NB4 (cell line): ENCODE measurements around the gene STK11IP.

Source experiments
- MAX ChIP-seq: IDR thresholded peaks from 2 replicates; pipeline ENCODE4 v1.6.1; 2011; ENCODE audit warnings: low read depth, low read length
- MYC ChIP-seq: IDR thresholded peaks from 2 replicates; pipeline ENCODE4 v1.6.1; 2011; ENCODE audit warnings: low read depth, low read length
- POLR2A ChIP-seq: IDR thresholded peaks from 2 replicates; pipeline ENCODE4 v1.6.1; 2011; ENCODE audit warnings: mild to moderate bottlenecking; ENCODE audit not compliant: insufficient read length; ENCODE audit errors: extremely low read depth
- TF ChIP-seq, protein P1 (sequence below): IDR thresholded peaks from one replicate; pipeline ENCODE4 v1.5.1; 2012; ENCODE audit warnings: low read depth, low read length

DNA sequence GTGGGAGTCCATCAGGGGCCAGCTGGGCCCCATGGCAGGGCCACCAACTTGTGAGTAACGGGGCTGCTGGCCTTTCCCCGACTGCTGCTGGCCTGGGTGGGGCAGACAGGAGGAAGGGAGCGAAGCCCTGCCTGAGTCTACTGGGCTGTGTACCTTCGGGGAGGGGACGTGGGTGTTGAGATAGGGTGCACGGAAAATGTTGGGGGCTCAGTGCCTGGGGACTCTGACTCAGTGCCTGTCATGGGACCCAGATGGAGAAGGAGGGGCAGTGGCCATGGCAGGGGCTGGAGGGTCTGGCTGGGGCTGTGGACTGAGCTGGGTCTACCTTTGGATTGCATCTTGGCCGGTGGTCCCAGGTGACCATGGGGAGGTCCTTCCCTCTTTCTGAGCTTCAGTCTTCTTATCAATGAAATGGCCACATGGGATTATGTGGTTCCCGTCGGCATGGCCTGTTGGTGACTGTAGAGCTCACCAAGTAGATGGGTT is 33.8 kb downstream of the STK11IP start:
- no peak for TF ChIP-seq POLR2A
- TF ChIP-seq, protein P1, sequence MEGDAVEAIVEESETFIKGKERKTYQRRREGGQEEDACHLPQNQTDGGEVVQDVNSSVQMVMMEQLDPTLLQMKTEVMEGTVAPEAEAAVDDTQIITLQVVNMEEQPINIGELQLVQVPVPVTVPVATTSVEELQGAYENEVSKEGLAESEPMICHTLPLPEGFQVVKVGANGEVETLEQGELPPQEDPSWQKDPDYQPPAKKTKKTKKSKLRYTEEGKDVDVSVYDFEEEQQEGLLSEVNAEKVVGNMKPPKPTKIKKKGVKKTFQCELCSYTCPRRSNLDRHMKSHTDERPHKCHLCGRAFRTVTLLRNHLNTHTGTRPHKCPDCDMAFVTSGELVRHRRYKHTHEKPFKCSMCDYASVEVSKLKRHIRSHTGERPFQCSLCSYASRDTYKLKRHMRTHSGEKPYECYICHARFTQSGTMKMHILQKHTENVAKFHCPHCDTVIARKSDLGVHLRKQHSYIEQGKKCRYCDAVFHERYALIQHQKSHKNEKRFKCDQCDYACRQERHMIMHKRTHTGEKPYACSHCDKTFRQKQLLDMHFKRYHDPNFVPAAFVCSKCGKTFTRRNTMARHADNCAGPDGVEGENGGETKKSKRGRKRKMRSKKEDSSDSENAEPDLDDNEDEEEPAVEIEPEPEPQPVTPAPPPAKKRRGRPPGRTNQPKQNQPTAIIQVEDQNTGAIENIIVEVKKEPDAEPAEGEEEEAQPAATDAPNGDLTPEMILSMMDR: no peak
- no peak for TF ChIP-seq MAX
- TF ChIP-seq MYC: no peak
